SK-N-MC (cell line): ENCODE results near the gene RASD1.

ENCODE experiments used
- EZH2 ChIP-seq: fragments of 200-600 bp; sonication (generic); IDR thresholded peaks from one replicate; pipeline ENCODE4 v1.6.1; 2017; ENCODE audit warnings: antibody characterized with exemption
- POLR2AphosphoS5 ChIP-seq: IDR thresholded peaks from 2 replicates; pipeline ENCODE4 v1.6.1; 2012; ENCODE audit warnings: mild to moderate bottlenecking, low read depth, low read length, borderline replicate concordance

GRCh38 chr17:17503566-17504130 lies 7.5 kb upstream of the RASD1 start:
- no peak for TF ChIP-seq POLR2AphosphoS5
- TF ChIP-seq EZH2: no peak
